HepG2 (cell line): ENCODE results near the gene SRF. TPM values are rescaled to one million over a fixed set of nuclear protein-coding genes. Genes with fewer than 3 reads are reported as not detected.

ENCODE experiments used
- ATF6 ChIP-seq: sonication (generic); formaldehyde crosslinking; conservative IDR thresholded peaks from 2 replicates; pipeline ENCODE4 v1.4.0; 2020; ENCODE audit warnings: missing genetic modification reagents
- BHLHE40 ChIP-seq: IDR thresholded peaks from 2 replicates; pipeline ENCODE4 v1.6.1; 2011; ENCODE audit warnings: low read length, improper control_type of control experiment
- FOSL1 ChIP-seq: sonication (generic); formaldehyde crosslinking; IDR thresholded peaks from 2 replicates; pipeline ENCODE4 v1.9.0; 2021; ENCODE audit warnings: missing genetic modification reagents, borderline replicate concordance
- GFI1 ChIP-seq: sonication (generic); formaldehyde crosslinking; IDR thresholded peaks from 2 replicates; pipeline ENCODE4 v1.5.0; 2020; ENCODE audit warnings: missing genetic modification reagents, mild to moderate bottlenecking, borderline replicate concordance
- IRF2 ChIP-seq: IDR thresholded peaks from 2 replicates; pipeline ENCODE4 v1.6.1; 2018; ENCODE audit warnings: missing genetic modification reagents, missing compliant biosample characterization
- NCOA2 ChIP-seq: sonication (generic); formaldehyde crosslinking; IDR thresholded peaks from 2 replicates; pipeline ENCODE4 v1.8.0; 2022; ENCODE audit warnings: inconsistent platforms
- RFXANK ChIP-seq: IDR thresholded peaks from 2 replicates; pipeline ENCODE4 v1.6.1; 2016
- SATB2 ChIP-seq: sonication (generic); formaldehyde crosslinking; IDR thresholded peaks from 2 replicates; pipeline ENCODE4 v1.5.0; 2020; ENCODE audit warnings: missing genetic modification reagents
- TOE1 ChIP-seq: sonication (generic); formaldehyde crosslinking; IDR thresholded peaks from 2 replicates; pipeline ENCODE4 v1.4.0; 2020; ENCODE audit warnings: mild to moderate bottlenecking, missing genetic modification reagents
- ZBTB43 ChIP-seq: sonication (generic); formaldehyde crosslinking; conservative IDR thresholded peaks from 2 replicates; pipeline ENCODE4 v1.4.0; 2020; ENCODE audit warnings: missing genetic modification reagents
- ZFP41 ChIP-seq: sonication (generic); formaldehyde crosslinking; IDR thresholded peaks from 2 replicates; pipeline ENCODE4 v1.4.0; 2020; ENCODE audit warnings: mild to moderate bottlenecking, missing genetic modification reagents, borderline replicate concordance
- ZNF10 ChIP-seq: sonication (generic); formaldehyde crosslinking; IDR thresholded peaks from 2 replicates; pipeline ENCODE4 v1.4.0; 2020; ENCODE audit warnings: mild to moderate bottlenecking, low read depth, missing genetic modification reagents, borderline replicate concordance
- ZNF143 ChIP-seq: sonication (generic); formaldehyde crosslinking; IDR thresholded peaks from 2 replicates; pipeline ENCODE4 v1.4.0; 2020; ENCODE audit warnings: missing genetic modification reagents
- ZNF292 ChIP-seq: sonication (generic); formaldehyde crosslinking; IDR thresholded peaks from 2 replicates; pipeline ENCODE4 v1.8.1; 2022; ENCODE audit warnings: mild to moderate bottlenecking, low read depth, missing genetic modification reagents, borderline replicate concordance
- ZNF362 ChIP-seq: sonication (generic); formaldehyde crosslinking; IDR thresholded peaks from 2 replicates; pipeline ENCODE4 v1.4.0; 2020; ENCODE audit warnings: missing genetic modification reagents, mild to moderate bottlenecking, borderline replicate concordance
- ZNF446 ChIP-seq: sonication (generic); formaldehyde crosslinking; IDR thresholded peaks from 2 replicates; pipeline ENCODE4 v1.5.0; 2020; ENCODE audit warnings: mild to moderate bottlenecking, missing genetic modification reagents
- ZNF501 ChIP-seq: sonication (generic); formaldehyde crosslinking; IDR thresholded peaks from 2 replicates; pipeline ENCODE4 v1.5.1; 2020; ENCODE audit warnings: mild to moderate bottlenecking, moderate library complexity, missing genetic modification reagents
- ZNF556 ChIP-seq: sonication (generic); formaldehyde crosslinking; IDR thresholded peaks from 2 replicates; pipeline ENCODE4 v1.4.0; 2020; ENCODE audit warnings: mild to moderate bottlenecking, missing genetic modification reagents, borderline replicate concordance
- ZNF557 ChIP-seq: sonication (generic); formaldehyde crosslinking; IDR thresholded peaks from 2 replicates; pipeline ENCODE4 v1.4.0; 2020; ENCODE audit warnings: missing genetic modification reagents
- ZNF609 ChIP-seq: sonication (generic); formaldehyde crosslinking; IDR thresholded peaks from 2 replicates; pipeline ENCODE4 v1.4.0; 2020; ENCODE audit warnings: mild to moderate bottlenecking, missing genetic modification reagents, borderline replicate concordance
- ZNF674 ChIP-seq: sonication (generic); formaldehyde crosslinking; IDR thresholded peaks from 2 replicates; pipeline ENCODE4 v1.5.0; 2020; ENCODE audit warnings: low read depth, mild to moderate bottlenecking, missing genetic modification reagents
- polyA plus RNA-seq, 8 experiments: library from polyadenylated mRNA; depleted of rRNA in 3 of 8; stranded (reverse) in 7 of 8; unstranded in 1 of 8; fragments of >200 nt; fragmentation: Illumina TruSeq in 4 of 8; extraction: Trizol in 4 of 8; gene quantifications; 2 replicates each; pipeline versions ENCODE4 v1.2.1 to v1.2.3, GENCODE V29; 2011 to 2016; ENCODE audit warnings: low read depth in 4 of 8, missing spikeins in 1 of 8, mixed read lengths in 1 of 8; ENCODE audit not compliant: insufficient read depth in 1 of 8
- total RNA-seq, 5 experiments: library from RNA; depleted of rRNA; stranded (reverse); fragments of >200 nt; fragmentation: Illumina TruSeq; extraction: Trizol; gene quantifications; 2 replicates each; pipeline ENCODE4 v1.2.3, GENCODE V29; 2016; ENCODE audit warnings: low read depth in 1 of 5

Gene SRF
- total and polyA plus RNA-seq, 2 of the 13 experiments (the other 11 are each of a cell fraction or from before 2014, with no cell fraction given) = 25.5 to 44.1 TPM

DNA sequence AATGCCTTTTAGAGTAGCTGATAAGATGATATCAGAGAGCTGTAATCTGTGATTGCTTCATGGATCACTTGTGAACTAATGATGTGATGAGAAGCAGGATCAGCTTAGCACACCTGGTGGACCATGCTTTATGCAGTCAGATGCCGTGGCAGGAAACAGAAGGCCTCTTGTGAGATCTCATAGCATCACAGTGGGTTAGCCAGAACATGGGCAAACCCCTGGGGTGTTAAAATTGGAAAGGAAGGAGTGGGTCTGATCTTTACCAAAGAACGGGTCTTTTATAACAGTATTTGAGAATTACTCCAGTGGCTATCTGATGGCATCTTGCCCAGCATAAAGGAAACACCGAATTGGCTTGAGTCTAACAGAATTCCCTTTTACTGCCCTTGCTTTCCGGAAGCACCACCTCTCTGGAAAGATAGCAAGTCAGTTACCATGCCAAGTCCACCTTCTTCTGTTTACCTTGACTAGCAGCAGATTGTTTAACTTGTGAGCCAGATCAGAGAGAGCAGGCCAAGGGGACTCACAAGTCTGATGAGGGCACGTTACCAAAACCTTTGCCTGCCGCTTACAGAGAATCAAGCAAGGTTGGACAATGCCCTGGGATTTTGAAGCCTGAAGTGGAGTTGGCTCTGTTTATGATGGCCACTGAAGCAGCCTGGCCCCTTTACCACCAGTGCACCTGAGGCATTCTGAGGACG lies 20.9 kb upstream of the SRF start (continued):
- TF ChIP-seq ZBTB43 (0 out of 2 replicates have a peak, but pooled peaks have one; percentile 46), ZNF143 (CRISPR knock-in tag) (0 out of 2 replicates have a peak, but pooled peaks have one; percentile 15), GFI1 (CRISPR knock-in tag) (peak; percentile 42; the same call in 1 of the 2 replicates), SATB2 (no peak), ZNF292 (CRISPR knock-in tag) (peak; percentile 67; the same call in 1 of the 2 replicates), NCOA2 (CRISPR knock-in tag) (peak; percentile 29; the same call in 1 of the 2 replicates), IRF2 (CRISPR knock-in tag) (peak; percentile 51), TOE1 (CRISPR knock-in tag) (no peak), FOSL1 (no peak), ATF6 (CRISPR knock-in tag) (no peak), ZNF501 (CRISPR knock-in tag) (no peak), ZNF556 (CRISPR knock-in tag) (peak; percentile 17; the same call in 1 of the 2 replicates), ZNF362 (peak; percentile 77; the same call in 1 of the 2 replicates), RFXANK (CRISPR knock-in tag) (0 out of 2 replicates have a peak, but pooled peaks have one; percentile 68), ZNF674 (CRISPR knock-in tag) (no peak), ZFP41 (CRISPR knock-in tag) (no peak), ZNF609 (CRISPR knock-in tag) (no peak), ZNF446 (CRISPR knock-in tag) (no peak), ZNF10 (CRISPR knock-in tag) (no peak), ZNF557 (CRISPR knock-in tag) (0 out of 2 replicates have a peak, but pooled peaks have one; percentile 38), BHLHE40 (0 out of 2 replicates have a peak, but pooled peaks have one; percentile 33)
